Gastrocnemius medialis (tissue), 4 donors: ENCODE data around the gene SERINC4.

Experiments used
- CTCF ChIP-seq, 5 experiments: fragments of 450-650 bp in 3 of 5; fragments of 200-600 bp in 2 of 5; sonication (generic) in 2 of 5; IDR thresholded peaks in 4 of 5; conservative IDR thresholded peaks in 1 of 5; 1 replicate in 4 of 5; 2 replicates in 1 of 5; pipeline ENCODE4 v1.5.1; 2016 to 2019; ENCODE audit warnings: antibody characterized with exemption in 5 of 5, mild to moderate bottlenecking in 3 of 5, moderate library complexity in 3 of 5
- POLR2A ChIP-seq, 2 donors: fragments of 450-650 bp; IDR thresholded peaks; one replicate each; pipeline ENCODE4 v1.6.1; 2017; ENCODE audit warnings: antibody characterized with exemption in 2 of 2, mild to moderate bottlenecking in 2 of 2, moderate library complexity in 2 of 2

- no peak for TF ChIP-seq POLR2A (IDR thresholded peaks at IDR 0.05)
- no peak for TF ChIP-seq CTCF (IDR thresholded peaks at IDR 0.05 in 4 of 5, conservative IDR thresholded peaks at IDR 0.05 in 1 of 5)
Observed at GRCh38 chr15:43749690-43750345, 50.2 kb downstream of the SERINC4 start.
